Nephron (organoid): ENCODE measurements around the gene SCGB1A1.
"Not testable (repeated sequence)": the region's sequence is repeated elsewhere in the genome, so short reads cannot be mapped to it uniquely, and the experiment has no call there.

Experiments
- H3K27ac Mint-ChIP-seq, 3 experiments: 2 replicates each; pipeline ENCODE4 v1.8.0; 2020; ENCODE audit warnings: mixed read lengths in 3 of 3, mild to moderate bottlenecking in 2 of 3, moderate library complexity in 1 of 3
- H3K27me3 Mint-ChIP-seq: 2 replicates; pipeline ENCODE4 v1.8.0; 2021; ENCODE audit warnings: low read depth, mild to moderate bottlenecking, moderate library complexity, mixed read lengths
- H3K36me3 Mint-ChIP-seq: 2 replicates; pipeline ENCODE4 v1.8.0; 2020; ENCODE audit warnings: low read depth, mixed read lengths
- H3K4me1 Mint-ChIP-seq: 2 replicates; pipeline ENCODE4 v1.8.0; 2020; ENCODE audit warnings: mixed read lengths
- H3K4me3 Mint-ChIP-seq, 3 experiments: 2 replicates each; pipeline ENCODE4 v1.8.0; 2020; ENCODE audit warnings: mild to moderate bottlenecking in 3 of 3, mixed read lengths in 3 of 3, moderate library complexity in 2 of 3
- H3K9me3 Mint-ChIP-seq: 2 replicates; pipeline ENCODE4 v1.8.0; 2020; ENCODE audit warnings: mixed read lengths
- CTCF ChIP-seq, 3 experiments: fragments of 200-600 bp; sonication (generic); IDR thresholded peaks; one replicate each; pipeline ENCODE4 v1.5.0; 2021; ENCODE audit warnings: antibody characterized with exemption in 3 of 3; ENCODE audit not compliant: unreplicated experiment in 3 of 3

SCGB1A1 gene

GRCh38 chr11:62449451-62449851 lies 30.6 kb downstream of the SCGB1A1 start:
- no peak for TF ChIP-seq CTCF (IDR thresholded peaks at IDR 0.05; ENCODE audit: unreplicated experiment in 3 of 3)
- H3K4me1 Mint-ChIP-seq: peaks cover 23% of the 10 kb centered on the region
- no peaks in the 10 kb centered on the region for H3K9me3 Mint-ChIP-seq
- no peak overlapping the region for H3K4me3 Mint-ChIP-seq
- no peak overlapping the region for H3K27ac Mint-ChIP-seq
- H3K36me3 Mint-ChIP-seq: no peaks in the 10 kb centered on the region
- peaks cover 11% of the 10 kb centered on the region for H3K27me3 Mint-ChIP-seq

DNA sequence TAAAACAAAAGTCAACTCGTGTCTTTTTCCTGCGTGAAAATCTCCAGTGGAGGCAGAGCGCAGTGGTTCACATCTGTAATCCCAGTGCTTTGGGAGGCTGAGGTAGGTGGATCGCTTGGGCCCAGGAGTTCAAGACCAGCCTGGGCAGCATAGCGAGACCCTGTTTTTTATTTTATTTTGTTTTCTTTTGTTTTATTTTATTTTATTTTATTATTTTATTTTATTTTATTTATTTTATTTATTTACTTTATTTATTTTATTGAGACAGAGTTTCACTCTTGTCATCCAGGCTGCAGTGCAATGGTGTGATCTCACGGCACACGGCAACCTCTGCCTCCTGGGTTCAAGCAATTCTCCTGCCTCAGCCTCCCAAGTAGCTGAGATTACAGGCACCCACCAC lies 31.1 kb downstream of the SCGB1A1 start:
- H3K9me3 Mint-ChIP-seq, H3K27ac Mint-ChIP-seq, H3K36me3 Mint-ChIP-seq, H3K4me3 Mint-ChIP-seq: not testable (repeated sequence)
- H3K27me3 Mint-ChIP-seq: peaks cover 11% of the 10 kb centered on the region
- H3K4me1 Mint-ChIP-seq: peaks cover 18% of the 10 kb centered on the region

- peaks cover 11% of the 10 kb centered on the region for H3K27me3 Mint-ChIP-seq
- H3K27ac Mint-ChIP-seq: peak overlapping the region in 2 of 3 experiments; percentile 35 to 69
- H3K36me3 Mint-ChIP-seq: no peaks in the 10 kb centered on the region
- H3K9me3 Mint-ChIP-seq: no peaks in the 10 kb centered on the region
- no peak overlapping the region for H3K4me3 Mint-ChIP-seq
- TF ChIP-seq CTCF (IDR thresholded peaks at IDR 0.05; ENCODE audit: unreplicated experiment in 3 of 3): no peak
- peaks cover 11% of the 10 kb centered on the region for H3K4me1 Mint-ChIP-seq
These were observed 31.9 kb downstream of the SCGB1A1 start for GRCh38 chr11:62450543-62451240.

GRCh38 chr11:62451241-62451621 lies 32.4 kb downstream of the SCGB1A1 start:
- H3K27me3 Mint-ChIP-seq: peaks cover 11% of the 10 kb centered on the region
- peaks cover 9% of the 10 kb centered on the region for H3K4me1 Mint-ChIP-seq
- no peak for TF ChIP-seq CTCF (IDR thresholded peaks at IDR 0.05; ENCODE audit: unreplicated experiment in 3 of 3)
- H3K4me3 Mint-ChIP-seq: no peak overlapping the region
- no peaks in the 10 kb centered on the region for H3K36me3 Mint-ChIP-seq
- no peaks in the 10 kb centered on the region for H3K9me3 Mint-ChIP-seq
- peak overlapping the region in 1 of 3 experiments; percentile 35 for H3K27ac Mint-ChIP-seq

DNA sequence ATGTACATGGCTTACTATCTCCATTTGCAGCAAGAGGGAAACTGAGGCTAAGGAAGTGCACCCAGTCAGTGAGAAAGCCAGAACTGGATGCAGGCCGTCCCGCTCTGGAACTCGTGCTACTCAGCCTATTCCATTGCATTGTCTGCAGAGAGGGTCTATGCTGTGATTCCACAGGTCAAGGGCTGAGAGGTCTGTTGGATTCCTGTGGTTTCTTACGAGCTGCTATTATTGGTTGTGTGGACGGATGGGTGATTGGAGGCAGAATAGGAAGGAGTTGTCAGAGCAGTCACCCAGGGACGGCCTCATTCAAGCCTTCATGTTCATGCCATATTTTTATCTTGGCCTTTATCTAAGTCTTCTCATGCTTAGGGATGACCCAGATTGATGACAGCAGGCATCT lies 33.4 kb downstream of the SCGB1A1 start:
- TF ChIP-seq CTCF (IDR thresholded peaks at IDR 0.05; ENCODE audit: unreplicated experiment in 3 of 3): no peak
- Mint-ChIP-seq H3K4me3 (no peak overlapping the region), H3K4me1 (no peaks in the 10 kb centered on the region), H3K9me3 (no peaks in the 10 kb centered on the region), H3K36me3 (no peaks in the 10 kb centered on the region), H3K27ac (no peak overlapping the region), H3K27me3 (peaks cover 11% of the 10 kb centered on the region)

DNA sequence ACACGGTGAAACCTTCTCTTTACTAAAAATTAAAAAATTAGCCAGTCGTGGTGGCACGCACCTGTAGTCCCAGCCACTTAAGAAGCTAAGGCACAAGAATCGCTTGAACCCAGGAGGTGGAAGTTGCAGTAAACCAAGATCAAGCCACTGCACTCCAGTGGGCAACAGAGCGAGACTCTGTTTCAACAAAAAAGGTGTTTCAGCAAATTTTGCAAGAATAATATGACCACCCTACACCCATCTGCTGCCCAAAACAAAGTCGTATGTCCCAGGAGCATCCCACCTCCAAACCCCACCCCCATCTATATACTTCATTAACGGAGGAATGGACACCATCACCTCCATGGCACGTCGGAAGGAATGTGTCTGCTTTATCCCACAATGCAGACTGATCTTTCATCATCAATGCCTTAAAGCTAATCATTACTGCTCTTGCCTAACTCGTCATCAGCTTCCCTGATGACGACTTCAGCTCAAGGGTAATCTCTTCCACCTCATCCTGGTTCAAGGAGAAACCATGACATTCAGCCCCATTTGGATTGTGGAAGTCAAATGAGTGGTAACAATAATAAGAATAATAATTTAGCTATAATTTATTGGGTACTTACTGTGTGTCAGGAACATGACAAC lies 34.1 kb downstream of the SCGB1A1 start:
- Mint-ChIP-seq H3K4me1 (no peaks in the 10 kb centered on the region), H3K9me3 (no peaks in the 10 kb centered on the region), H3K27ac (no peak overlapping the region), H3K36me3 (no peaks in the 10 kb centered on the region), H3K27me3 (peaks cover 8% of the 10 kb centered on the region), H3K4me3 (no peak overlapping the region)
- no peak for TF ChIP-seq CTCF (IDR thresholded peaks at IDR 0.05; ENCODE audit: unreplicated experiment in 3 of 3)
